ENCODE measurements around the gene ENPP3.
"Not testable (repeated sequence)": the region's sequence is repeated elsewhere in the genome, so short reads cannot be mapped to it uniquely, and the experiment has no call there.

The ENPP3 gene

GRCh38 chr6:131736003-131736596 lies 99.0 kb downstream of the ENPP3 start:
- DNase-seq (ENCODE audit: low read depth in 2 of 2): no peak

- DNase-seq (ENCODE audit: low read depth in 2 of 2): no peak
These were observed 99.7 kb downstream of the ENPP3 start for GRCh38 chr6:131736811-131737210.

GRCh38 chr6:131739136-131739535 lies 102.0 kb downstream of the ENPP3 start:
- no peak for DNase-seq (ENCODE audit: low read depth in 2 of 2)

GRCh38 chr6:131740161-131740560 lies 103.1 kb downstream of the ENPP3 start:
- no peak for DNase-seq (ENCODE audit: low read depth in 2 of 2)

- DNase-seq (ENCODE audit: low read depth in 2 of 2): no peak
These were observed 104.7 kb downstream of the ENPP3 start for GRCh38 chr6:131741688-131742393.

- no peak for DNase-seq (ENCODE audit: low read depth in 2 of 2)
These were observed 107.6 kb downstream of the ENPP3 start for GRCh38 chr6:131744432-131745287.

- DNase-seq (ENCODE audit: low read depth in 2 of 2): no peak
These were observed 108.4 kb downstream of the ENPP3 start for GRCh38 chr6:131745476-131745875.

- DNase-seq (ENCODE audit: low read depth in 2 of 2): no peak
These were observed 110.8 kb downstream of the ENPP3 start for GRCh38 chr6:131747821-131748353.

- DNase-seq (ENCODE audit: low read depth in 2 of 2): no peak
These were observed 111.9 kb downstream of the ENPP3 start for GRCh38 chr6:131749023-131749422.

- DNase-seq (ENCODE audit: low read depth in 2 of 2): not testable (repeated sequence)
These were observed 114.1 kb downstream of the ENPP3 start for GRCh38 chr6:131751012-131751715.

GRCh38 chr6:131754088-131754487 lies 117.0 kb downstream of the ENPP3 start:
- DNase-seq (ENCODE audit: low read depth in 2 of 2): no peak

- no peak for DNase-seq (ENCODE audit: low read depth in 2 of 2)
These were observed 117.8 kb downstream of the ENPP3 start for GRCh38 chr6:131754715-131755567.

- DNase-seq (ENCODE audit: low read depth in 2 of 2): no peak
These were observed 118.5 kb downstream of the ENPP3 start for GRCh38 chr6:131755597-131755996.

GRCh38 chr6:131756039-131756438 lies 118.9 kb downstream of the ENPP3 start:
- no peak for DNase-seq (ENCODE audit: low read depth in 2 of 2)

- no peak for DNase-seq (ENCODE audit: low read depth in 2 of 2)
These were observed 121.8 kb downstream of the ENPP3 start for GRCh38 chr6:131758920-131759319.

- no peak for DNase-seq (ENCODE audit: low read depth in 2 of 2)
These were observed 124.1 kb downstream of the ENPP3 start for GRCh38 chr6:131761060-131761761.

GRCh38 chr6:131761762-131762067 lies 124.6 kb downstream of the ENPP3 start:
- DNase-seq (ENCODE audit: low read depth in 2 of 2): no peak

- DNase-seq (ENCODE audit: low read depth in 2 of 2): no peak
These were observed 125.9 kb downstream of the ENPP3 start for GRCh38 chr6:131762984-131763383.

GRCh38 chr6:131763749-131764148 lies 126.6 kb downstream of the ENPP3 start:
- no peak for DNase-seq (ENCODE audit: low read depth in 2 of 2)

- DNase-seq (ENCODE audit: low read depth in 2 of 2): no peak
These were observed 127.2 kb downstream of the ENPP3 start for GRCh38 chr6:131764350-131764749.

All from stimulated activated CD8-positive, alpha-beta memory T cell treated with anti-CD3 and anti-CD28 coated beads, Interleukin-15, amount 100 ng/mL, for 4 hours (primary cell).